GM12874 (cell line): Measurements from ENCODE around the gene CACNA1B.

ENCODE experiments used
- TF ChIP-seq, protein P1 (sequence below): IDR thresholded peaks from 2 replicates; pipeline ENCODE4 v1.5.1; 2011; ENCODE audit warnings: low read depth, mild to moderate bottlenecking, control low read depth, low read length, moderate library complexity; ENCODE audit not compliant: insufficient read depth

The CACNA1B gene

GRCh38 chr9:138120072-138120471 is 242.5 kb downstream of the CACNA1B start:
- TF ChIP-seq, protein P1, sequence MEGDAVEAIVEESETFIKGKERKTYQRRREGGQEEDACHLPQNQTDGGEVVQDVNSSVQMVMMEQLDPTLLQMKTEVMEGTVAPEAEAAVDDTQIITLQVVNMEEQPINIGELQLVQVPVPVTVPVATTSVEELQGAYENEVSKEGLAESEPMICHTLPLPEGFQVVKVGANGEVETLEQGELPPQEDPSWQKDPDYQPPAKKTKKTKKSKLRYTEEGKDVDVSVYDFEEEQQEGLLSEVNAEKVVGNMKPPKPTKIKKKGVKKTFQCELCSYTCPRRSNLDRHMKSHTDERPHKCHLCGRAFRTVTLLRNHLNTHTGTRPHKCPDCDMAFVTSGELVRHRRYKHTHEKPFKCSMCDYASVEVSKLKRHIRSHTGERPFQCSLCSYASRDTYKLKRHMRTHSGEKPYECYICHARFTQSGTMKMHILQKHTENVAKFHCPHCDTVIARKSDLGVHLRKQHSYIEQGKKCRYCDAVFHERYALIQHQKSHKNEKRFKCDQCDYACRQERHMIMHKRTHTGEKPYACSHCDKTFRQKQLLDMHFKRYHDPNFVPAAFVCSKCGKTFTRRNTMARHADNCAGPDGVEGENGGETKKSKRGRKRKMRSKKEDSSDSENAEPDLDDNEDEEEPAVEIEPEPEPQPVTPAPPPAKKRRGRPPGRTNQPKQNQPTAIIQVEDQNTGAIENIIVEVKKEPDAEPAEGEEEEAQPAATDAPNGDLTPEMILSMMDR = no peak

GRCh38 chr9:138120511-138121437 is 243.2 kb downstream of the CACNA1B start:
- TF ChIP-seq, protein P1 = no peak

DNA sequence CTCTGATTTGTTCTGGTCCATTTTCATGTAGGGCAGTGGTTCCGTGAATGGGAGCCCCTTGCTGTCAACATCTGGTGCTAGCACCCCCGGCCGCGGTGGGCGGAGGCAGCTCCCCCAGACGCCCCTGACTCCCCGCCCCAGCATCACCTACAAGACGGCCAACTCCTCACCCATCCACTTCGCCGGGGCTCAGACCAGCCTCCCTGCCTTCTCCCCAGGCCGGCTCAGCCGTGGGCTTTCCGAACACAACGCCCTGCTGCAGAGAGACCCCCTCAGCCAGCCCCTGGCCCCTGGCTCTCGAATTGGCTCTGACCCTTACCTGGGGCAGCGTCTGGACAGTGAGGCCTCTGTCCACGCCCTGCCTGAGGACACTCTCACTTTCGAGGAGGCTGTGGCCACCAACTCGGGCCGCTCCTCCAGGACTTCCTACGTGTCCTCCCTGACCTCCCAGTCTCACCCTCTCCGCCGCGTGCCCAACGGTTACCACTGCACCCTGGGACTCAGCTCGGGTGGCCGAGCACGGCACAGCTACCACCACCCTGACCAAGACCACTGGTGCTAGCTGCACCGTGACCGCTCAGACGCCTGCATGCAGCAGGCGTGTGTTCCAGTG is 244.0 kb downstream of the CACNA1B start:
- TF ChIP-seq, protein P1 = no peak

DNA sequence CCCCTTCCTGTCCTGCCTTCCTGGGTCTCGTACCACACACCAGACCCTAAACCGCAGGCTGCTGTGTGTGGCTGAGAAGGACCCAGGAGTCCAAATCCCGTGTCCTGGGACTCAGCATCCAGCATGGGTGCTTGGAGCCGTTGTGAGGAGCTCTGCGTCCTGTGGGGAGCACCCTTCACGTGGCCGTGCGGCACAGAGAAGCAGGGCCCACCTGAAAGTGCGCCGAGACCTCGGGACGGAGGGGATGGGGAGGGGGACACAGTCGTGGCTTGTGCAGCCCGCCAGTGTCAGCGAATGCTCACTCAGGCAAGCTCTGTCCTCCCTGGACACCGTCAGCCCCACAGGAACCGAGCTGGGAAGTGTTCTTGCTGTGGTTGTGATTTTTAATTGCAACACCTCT is 244.6 kb downstream of the CACNA1B start:
- TF ChIP-seq, protein P1 = no peak

GRCh38 chr9:138122676-138123075 is 245.1 kb downstream of the CACNA1B start:
- TF ChIP-seq, protein P1 = no peak

- TF ChIP-seq, protein P1 = no peak
Observed at GRCh38 chr9:138123086-138123485, 245.5 kb downstream of the CACNA1B start.

GRCh38 chr9:138126090-138126857 is 248.7 kb downstream of the CACNA1B start:
- TF ChIP-seq, protein P1 = peak; percentile 67
